AG09319 (cell line): ENCODE results near the gene FAM216B.
A peak's percentile ranks its signal among the peaks of the same experiment; 100 is the strongest.

ENCODE experiments used
- DNase-seq: peaks from one replicate; pipeline ENCODE4 v3.0.0-alpha.2; 2010; ENCODE audit warnings: low read depth; ENCODE audit errors: extremely low read depth
- CTCF ChIP-seq: IDR thresholded peaks from 2 replicates; pipeline ENCODE4 v1.5.1; 2011; ENCODE audit warnings: low read depth, mild to moderate bottlenecking, inconsistent platforms, low read length, moderate library complexity

FAM216B gene

GRCh38 chr13:42796747-42797356, 15.5 kb downstream of the FAM216B start:
- TF ChIP-seq CTCF: no peak
- no peak for DNase-seq

GRCh38 chr13:42798118-42798517, 16.7 kb downstream of the FAM216B start:
- DNase-seq: no peak

DNA sequence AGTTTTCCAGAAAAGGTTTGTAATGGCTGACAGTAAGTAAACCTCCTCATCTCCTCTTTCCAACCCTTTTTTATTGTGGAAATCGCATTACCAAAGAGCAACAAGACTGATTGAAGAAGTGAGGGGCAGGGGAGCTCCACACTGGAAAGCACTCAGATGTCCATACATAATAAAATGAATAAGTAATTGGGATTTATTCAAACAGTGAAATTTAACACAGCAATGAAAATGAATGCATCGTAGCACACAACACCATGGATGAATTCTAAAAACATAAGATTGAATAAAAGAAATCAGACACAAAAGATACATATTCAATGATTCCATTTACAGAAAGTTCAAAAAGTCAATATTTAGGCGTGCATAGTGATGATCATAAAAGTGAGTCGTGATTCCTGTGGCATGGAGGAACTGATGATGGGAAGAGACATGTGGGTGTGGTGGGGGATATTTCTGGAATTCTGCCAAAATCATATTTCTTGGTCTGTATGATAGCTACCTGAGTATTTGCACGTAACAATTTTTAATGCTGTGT, 18.8 kb downstream of the FAM216B start:
- TF ChIP-seq CTCF: no peak

More at GRCh38 chr13:42798118-42798517, 16.7 kb downstream of the FAM216B start:
- no peak for TF ChIP-seq CTCF

GRCh38 chr13:42803563-42804204, 22.3 kb downstream of the FAM216B start:
- peak; percentile 51 for DNase-seq
- no peak for TF ChIP-seq CTCF

More for the DNA sequence above, 18.8 kb downstream of the FAM216B start:
- DNase-seq: no peak

- no peak for TF ChIP-seq CTCF
- DNase-seq: no peak
These were observed 23.0 kb downstream of the FAM216B start for GRCh38 chr13:42804244-42804874.

GRCh38 chr13:42807241-42807640, 25.9 kb downstream of the FAM216B start:
- TF ChIP-seq CTCF: no peak
- DNase-seq: no peak

- no peak for TF ChIP-seq CTCF
- DNase-seq: no peak
These were observed 26.5 kb downstream of the FAM216B start for GRCh38 chr13:42807866-42808265.
